ENCODE results near the gene CENPW. TPM values are rescaled to one million over a fixed set of nuclear protein-coding genes. Genes with fewer than 3 reads are reported as not detected.

Gene CENPW
- total RNA-seq, 2 experiments from 2014 or later, result 22.1 to 76.9 TPM

GRCh38 chr6:126383203-126383602 is 43.3 kb downstream of the CENPW start:
- ChIA-PET CTCF (ENCODE audit: unreplicated experiment) (no interaction called here), POLR2A (interaction anchor here (1.0 to 1.2 kb wide), 2 partner anchors 9 to 12 kb away, joined by 3 read pairs; no protein-coding TSS in a partner anchor)
- Histone ChIP-seq H3K4me3 (ENCODE audit: low read depth, low read length, poor library complexity, severe bottlenecking) (no peak overlapping the region), H3K36me3 (ENCODE audit: insufficient read depth, low read length) (no peaks in the 10 kb centered on the region), H3K9me3 (ENCODE audit: low read length) (no peaks in the 10 kb centered on the region), H3K4me1 (ENCODE audit: insufficient read depth, low read length, poor library complexity, severe bottlenecking) (no peaks in the 10 kb centered on the region), H4K20me1 (ENCODE audit: insufficient read depth, low read length) (no peaks in the 10 kb centered on the region), H2AFZ (ENCODE audit: low read length) (no peak overlapping the region), H3K79me2 (ENCODE audit: insufficient read depth, low read depth, low read length) (no peaks in the 10 kb centered on the region; the same call in 1 of the 2 replicates), H3K9me2 (ENCODE audit: insufficient read depth, low read length) (no peaks in the 10 kb centered on the region), H3K4me2 (ENCODE audit: low read length) (no peak overlapping the region), H3K27ac (ENCODE audit: low read depth, low read length, poor library complexity, severe bottlenecking) (no peak overlapping the region)
- intact Hi-C loops (cut with micrococcal nuclease; ENCODE audit: unreplicated experiment), result no loop called here
- TF ChIP-seq CTCF (conservative IDR thresholded peaks at IDR 0.05; ENCODE audit: low read length), result no peak
- TF ChIP-seq EZH2phosphoT487 (IDR thresholded peaks at IDR 0.05; ENCODE audit: borderline replicate concordance, low read depth, low read length), result no peak
- DNase-seq (ENCODE audit: low spot score), result no peak
- BruUV-seq (replicated peaks), result no TSS peak

- H3K79me2 ChIP-seq (ENCODE audit: insufficient read depth, low read depth, low read length), result no peaks in the 10 kb centered on the region
- DNase-seq (ENCODE audit: low spot score), result no peak
- no peaks in the 10 kb centered on the region for H3K9me2 ChIP-seq (ENCODE audit: insufficient read depth, low read length)
- H2AFZ ChIP-seq (ENCODE audit: low read length), result no peak overlapping the region
- no peak overlapping the region for H3K27ac ChIP-seq (ENCODE audit: low read depth, low read length, poor library complexity, severe bottlenecking)
- no peaks in the 10 kb centered on the region for H3K4me1 ChIP-seq (ENCODE audit: insufficient read depth, low read length, poor library complexity, severe bottlenecking)
- intact Hi-C loops (cut with micrococcal nuclease; ENCODE audit: unreplicated experiment), result no loop called here
- H3K4me3 ChIP-seq (ENCODE audit: low read depth, low read length, poor library complexity, severe bottlenecking), result no peak overlapping the region
- H3K9me3 ChIP-seq (ENCODE audit: low read length), result no peaks in the 10 kb centered on the region
- ChIA-PET POLR2A (interaction anchor here (0.7 kb wide), 1 partner anchor 700 kb away, joined by 3 read pairs; no protein-coding TSS in a partner anchor), CTCF (ENCODE audit: unreplicated experiment) (no interaction called here)
- BruUV-seq (replicated peaks), result no TSS peak
- H4K20me1 ChIP-seq (ENCODE audit: insufficient read depth, low read length), result no peaks in the 10 kb centered on the region
- H3K36me3 ChIP-seq (ENCODE audit: insufficient read depth, low read length), result no peaks in the 10 kb centered on the region
- H3K4me2 ChIP-seq (ENCODE audit: low read length), result no peak overlapping the region
- TF ChIP-seq EZH2phosphoT487 (IDR thresholded peaks at IDR 0.05; ENCODE audit: borderline replicate concordance, low read depth, low read length), result no peak
- no peak for TF ChIP-seq CTCF (conservative IDR thresholded peaks at IDR 0.05; ENCODE audit: low read length)
Observed at GRCh38 chr6:126385536-126385935, 45.6 kb downstream of the CENPW start.

GRCh38 chr6:126388104-126388598 is 48.2 kb downstream of the CENPW start:
- no peak overlapping the region for H2AFZ ChIP-seq (ENCODE audit: low read length)
- H3K4me2 ChIP-seq (ENCODE audit: low read length), result no peak overlapping the region
- intact Hi-C loops (cut with micrococcal nuclease; ENCODE audit: unreplicated experiment), result no loop called here
- no peak overlapping the region for H3K4me3 ChIP-seq (ENCODE audit: low read depth, low read length, poor library complexity, severe bottlenecking)
- DNase-seq (ENCODE audit: low spot score), result no peak
- POLR2A ChIA-PET, result interaction anchor here (0.7 to 1.4 kb wide), 2 partner anchors 15 to 61 kb away, joined by 3 read pairs; no protein-coding TSS in a partner anchor
- no peaks in the 10 kb centered on the region for H4K20me1 ChIP-seq (ENCODE audit: insufficient read depth, low read length)
- no peak for TF ChIP-seq EZH2phosphoT487 (IDR thresholded peaks at IDR 0.05; ENCODE audit: borderline replicate concordance, low read depth, low read length)
- no peak for TF ChIP-seq CTCF (conservative IDR thresholded peaks at IDR 0.05; ENCODE audit: low read length)
- no peaks in the 10 kb centered on the region for H3K9me3 ChIP-seq (ENCODE audit: low read length)
- H3K79me2 ChIP-seq (ENCODE audit: insufficient read depth, low read depth, low read length), result no peaks in the 10 kb centered on the region
- CTCF ChIA-PET (ENCODE audit: unreplicated experiment), result no interaction called here
- BruUV-seq (replicated peaks), result no TSS peak
- H3K36me3 ChIP-seq (ENCODE audit: insufficient read depth, low read length), result no peaks in the 10 kb centered on the region
- no peaks in the 10 kb centered on the region for H3K4me1 ChIP-seq (ENCODE audit: insufficient read depth, low read length, poor library complexity, severe bottlenecking)
- H3K9me2 ChIP-seq (ENCODE audit: insufficient read depth, low read length), result no peaks in the 10 kb centered on the region
- no peak overlapping the region for H3K27ac ChIP-seq (ENCODE audit: low read depth, low read length, poor library complexity, severe bottlenecking)

Measured in OCI-LY7 (cell line).